HG02642 (cell line): ENCODE measurements around the gene EML1.

ENCODE experiments used
- ATAC-seq: cut with Tn5 transposase; IDR thresholded peaks from one replicate; pipeline ENCODE4 v1.9.1; 2021; ENCODE audit warnings: mild to moderate bottlenecking; ENCODE audit not compliant: unreplicated experiment, poor library complexity

EML1 gene

GRCh38 chr14:99925471-99925870, 132.3 kb downstream of the EML1 start:
- ATAC-seq, result no peak

- no peak for ATAC-seq
Observed at GRCh38 chr14:99928963-99929362, 135.8 kb downstream of the EML1 start.

- no peak for ATAC-seq
Observed at GRCh38 chr14:99929601-99930000, 136.4 kb downstream of the EML1 start.

- peak; percentile 85 for ATAC-seq
Observed at GRCh38 chr14:99930420-99931274, 137.4 kb downstream of the EML1 start.

GRCh38 chr14:99931308-99931707, 138.1 kb downstream of the EML1 start:
- no peak for ATAC-seq

GRCh38 chr14:99936056-99936455, 142.8 kb downstream of the EML1 start:
- no peak for ATAC-seq

- ATAC-seq, result peak; percentile 68
Observed at GRCh38 chr14:99936738-99937474, 143.7 kb downstream of the EML1 start.

GRCh38 chr14:99937475-99938244, 144.4 kb downstream of the EML1 start:
- peak; percentile 38 for ATAC-seq

- no peak for ATAC-seq
Observed at GRCh38 chr14:99938376-99938775, 145.2 kb downstream of the EML1 start.

- ATAC-seq, result no peak
Observed at GRCh38 chr14:99938896-99939295, 145.7 kb downstream of the EML1 start.

- no peak for ATAC-seq
Observed at GRCh38 chr14:99939421-99939820, 146.2 kb downstream of the EML1 start.

GRCh38 chr14:99940064-99940463, 146.9 kb downstream of the EML1 start:
- no peak for ATAC-seq

GRCh38 chr14:99941211-99941610, 148.0 kb downstream of the EML1 start:
- no peak for ATAC-seq

GRCh38 chr14:99943620-99944019, 150.4 kb downstream of the EML1 start:
- no peak for ATAC-seq

GRCh38 chr14:99944241-99944651, 151.0 kb downstream of the EML1 start:
- ATAC-seq, result no peak

- no peak for ATAC-seq
Observed at GRCh38 chr14:99945732-99946651, 152.8 kb downstream of the EML1 start.

GRCh38 chr14:99946652-99947489, 153.7 kb downstream of the EML1 start:
- peak; percentile 71 for ATAC-seq

GRCh38 chr14:99947695-99948094, 154.5 kb downstream of the EML1 start:
- ATAC-seq, result no peak
